H9 (cell line): ENCODE data around the gene ITPKC. TPM values are rescaled to one million over a fixed set of nuclear protein-coding genes. Genes with fewer than 3 reads are reported as not detected.

ENCODE experiments used
- DNase-seq: peaks from one replicate; pipeline ENCODE4 v3.0.0-alpha.2; 2017
- H2AFZ ChIP-seq: one replicate; pipeline ENCODE4 v1.6.1; 2013; ENCODE audit warnings: mild to moderate bottlenecking, low read length, control low read depth, moderate library complexity
- H2AK5ac ChIP-seq: 2 replicates; pipeline ENCODE4 v1.6.1; 2013; ENCODE audit warnings: low read length, control low read depth, mixed read lengths; ENCODE audit not compliant: insufficient read length
- H2BK120ac ChIP-seq: one replicate; pipeline ENCODE4 v1.6.1; 2013; ENCODE audit warnings: low read depth, mild to moderate bottlenecking, low read length, control low read depth, inconsistent platforms; ENCODE audit not compliant: poor library complexity, severe bottlenecking
- H2BK12ac ChIP-seq: 2 replicates; pipeline ENCODE4 v1.6.1; 2013; ENCODE audit warnings: low read length, control low read depth, mixed read lengths, low read depth; ENCODE audit not compliant: insufficient read length
- H2BK15ac ChIP-seq: 2 replicates; pipeline ENCODE4 v1.6.1; 2013; ENCODE audit warnings: low read depth, low read length, control low read depth
- H2BK20ac ChIP-seq: one replicate; pipeline ENCODE4 v1.6.1; 2013; ENCODE audit warnings: low read depth, mild to moderate bottlenecking, low read length, control low read depth, inconsistent platforms; ENCODE audit not compliant: poor library complexity, severe bottlenecking
- H2BK5ac ChIP-seq: 2 replicates; pipeline ENCODE4 v1.6.1; 2013; ENCODE audit warnings: low read length, control low read depth, mixed read lengths; ENCODE audit not compliant: insufficient read length
- H3K14ac ChIP-seq: 2 replicates; pipeline ENCODE4 v1.6.1; 2013; ENCODE audit warnings: low read length, control low read depth; ENCODE audit not compliant: insufficient read depth
- H3K18ac ChIP-seq: 2 replicates; pipeline ENCODE4 v1.6.1; 2013; ENCODE audit warnings: low read depth, mild to moderate bottlenecking, mixed read lengths, low read length, control low read depth; ENCODE audit not compliant: insufficient read length
- H3K23ac ChIP-seq: 2 replicates; pipeline ENCODE4 v1.6.1; 2013; ENCODE audit warnings: low read length, control low read depth, mixed read lengths, low read depth; ENCODE audit not compliant: insufficient read length
- H3K23me2 ChIP-seq: 2 replicates; pipeline ENCODE4 v1.6.1; 2013; ENCODE audit warnings: low read depth, mild to moderate bottlenecking, mixed read lengths, low read length, control low read depth; ENCODE audit not compliant: insufficient read length, poor library complexity, severe bottlenecking
- H3K27ac ChIP-seq: 2 replicates; pipeline ENCODE4 v1.5.1; 2013; ENCODE audit warnings: low read length, control low read depth, mixed read lengths, low read depth; ENCODE audit not compliant: insufficient read length
- H3K27me3 ChIP-seq: 2 replicates; pipeline ENCODE4 v1.6.1; 2013; ENCODE audit warnings: low read length, control low read depth, inconsistent platforms; ENCODE audit not compliant: insufficient read depth
- H3K4ac ChIP-seq: 2 replicates; pipeline ENCODE4 v1.6.1; 2013; ENCODE audit warnings: low read depth, mild to moderate bottlenecking, control low read depth, inconsistent platforms, low read length, moderate library complexity
- H3K4me1 ChIP-seq: 2 replicates; pipeline ENCODE4 v1.6.1; 2013; ENCODE audit warnings: low read length, control low read depth, inconsistent platforms; ENCODE audit not compliant: insufficient read depth
- H3K4me2 ChIP-seq: 2 replicates; pipeline ENCODE4 v1.6.1; 2013; ENCODE audit warnings: low read length, control low read depth, mixed read lengths; ENCODE audit not compliant: insufficient read length, insufficient read depth
- H3K56ac ChIP-seq: 2 replicates; pipeline ENCODE4 v1.6.1; 2013; ENCODE audit warnings: low read depth, mild to moderate bottlenecking, mixed read lengths, low read length, control low read depth; ENCODE audit not compliant: insufficient read length
- H3K79me1 ChIP-seq: 2 replicates; pipeline ENCODE4 v1.6.1; 2013; ENCODE audit warnings: low read depth, mild to moderate bottlenecking, moderate library complexity, low read length, control low read depth, inconsistent platforms; ENCODE audit not compliant: insufficient read depth, poor library complexity, severe bottlenecking
- H3K79me2 ChIP-seq: 2 replicates; pipeline ENCODE4 v1.6.1; 2013; ENCODE audit warnings: low read length, control low read depth, inconsistent platforms; ENCODE audit not compliant: insufficient read depth
- H3K9ac ChIP-seq: 2 replicates; pipeline ENCODE4 v1.6.1; 2013; ENCODE audit warnings: low read length, control low read depth, mixed read lengths; ENCODE audit not compliant: insufficient read length; ENCODE audit errors: extremely low read depth
- H3K9me3 ChIP-seq: one replicate; pipeline ENCODE4 v1.6.1; 2013; ENCODE audit warnings: low read depth, low read length, inconsistent platforms; ENCODE audit not compliant: control insufficient read depth
- H3T11ph ChIP-seq: one replicate; pipeline ENCODE4 v1.6.1; 2013; ENCODE audit warnings: mild to moderate bottlenecking, low read length, control low read depth, inconsistent platforms
- H4K20me1 ChIP-seq: one replicate; pipeline ENCODE4 v1.6.1; 2013; ENCODE audit not compliant: control insufficient read depth, insufficient read length, insufficient read depth
- H4K5ac ChIP-seq: 2 replicates; pipeline ENCODE4 v1.6.1; 2013; ENCODE audit warnings: low read depth, mild to moderate bottlenecking, mixed read lengths, low read length, control low read depth; ENCODE audit not compliant: insufficient read length
- H4K8ac ChIP-seq: replicated peaks from 2 replicates; pipeline ENCODE4 v1.6.1; 2013; ENCODE audit warnings: low read length, control low read depth, mixed read lengths, low read depth; ENCODE audit not compliant: insufficient read length
- H4K91ac ChIP-seq: 2 replicates; pipeline ENCODE4 v1.6.1; 2013; ENCODE audit warnings: low read depth, mild to moderate bottlenecking, moderate library complexity, mixed read lengths, low read length, control low read depth; ENCODE audit not compliant: insufficient read length
- H3K27ac Mint-ChIP-seq, 3 experiments: 2 replicates in 2 of 3; 3 replicates in 1 of 3; pipeline ENCODE4 v1.8.0; 2020 to 2021; ENCODE audit warnings: mixed read lengths in 3 of 3, mild to moderate bottlenecking in 1 of 3, moderate library complexity in 1 of 3
- H3K27me3 Mint-ChIP-seq: 2 replicates; pipeline ENCODE4 v1.8.0; 2021; ENCODE audit warnings: low read depth, mild to moderate bottlenecking, moderate library complexity, mixed read lengths
- H3K36me3 Mint-ChIP-seq, 3 experiments: 2 replicates in 2 of 3; 3 replicates in 1 of 3; pipeline ENCODE4 v1.8.0; 2020 to 2021; ENCODE audit warnings: low read depth in 3 of 3, mixed read lengths in 3 of 3; ENCODE audit not compliant: insufficient read depth in 1 of 3
- H3K4me1 Mint-ChIP-seq, 2 experiments: 2 replicates each; pipeline ENCODE4 v1.8.0; 2020; ENCODE audit warnings: mixed read lengths in 2 of 2
- H3K4me3 Mint-ChIP-seq, 2 experiments: 2 replicates in 1 of 2; 3 replicates in 1 of 2; pipeline ENCODE4 v1.8.0; 2020 to 2021; ENCODE audit warnings: mild to moderate bottlenecking in 2 of 2, mixed read lengths in 2 of 2, moderate library complexity in 1 of 2
- H3K9me3 Mint-ChIP-seq, 2 experiments: 2 replicates in 1 of 2; 3 replicates in 1 of 2; pipeline ENCODE4 v1.8.0; 2020; ENCODE audit warnings: mild to moderate bottlenecking in 2 of 2, mixed read lengths in 2 of 2, moderate library complexity in 1 of 2
- WGBS: extraction: QIAGEN DNeasy Blood & Tissue Kit; methylation state at CpG from one replicate; pipeline ENCODE4 v1.1.7; 2013; ENCODE audit warnings: missing lambda C conversion rate, low lambda C conversion rate, mixed read lengths; ENCODE audit not compliant: insufficient read length; ENCODE audit errors: extremely low coverage; 5-methylcytosine and 5-hydroxymethylcytosine counted together
- total RNA-seq: library from RNA; stranded (reverse); gene quantifications from 2 replicates; pipeline ENCODE4 v1.2.1, GENCODE V29; 2021
- TF ChIP-seq, protein P1 (sequence below): fragments of 200-600 bp; sonication (generic); conservative IDR thresholded peaks from 3 replicates; pipeline ENCODE4 v1.8.0; 2021; ENCODE audit warnings: antibody characterized with exemption, mild to moderate bottlenecking

ITPKC gene
- total RNA-seq, 1 experiment from 2014 or later, result 11.2 TPM

DNA sequence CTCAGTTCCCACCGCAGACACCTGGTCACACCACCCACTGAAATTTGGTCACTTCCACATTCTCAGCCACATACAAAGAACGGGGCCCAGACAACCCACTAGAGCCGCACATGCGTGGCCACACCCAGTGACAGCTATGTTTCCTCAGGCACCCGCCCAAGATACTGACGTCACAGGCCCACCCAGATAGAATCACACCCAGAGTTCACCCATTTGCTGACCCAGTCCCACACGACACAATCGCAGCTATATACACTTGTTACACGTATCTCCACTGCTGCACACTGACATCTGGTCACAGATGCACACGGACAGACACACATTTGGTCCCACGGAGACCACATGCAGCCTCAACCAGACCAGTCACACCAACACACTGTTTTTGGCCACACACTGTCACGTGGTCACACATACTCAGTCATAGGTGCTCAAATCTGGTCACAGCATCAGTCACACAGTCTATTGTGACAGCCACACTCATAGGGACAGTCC lies 29.3 kb upstream of the ITPKC start:
- H3T11ph ChIP-seq, result no peak overlapping the region
- no CpG with 5 or more reads among the region's 12 CpGs for WGBS
- Mint-ChIP-seq H3K27me3 (no peaks in the 10 kb centered on the region; the same call in 1 of the 2 replicates), H3K27ac (no peak overlapping the region), H3K36me3 (peaks cover 20 to 36% (median 34%) of the 10 kb centered on the region in 3 experiments; a peak in 6 of 7 replicates), H3K9me3 (no peaks in the 10 kb centered on the region), H3K4me3 (no peak overlapping the region), H3K4me1 (peaks cover 7 to 8% of the 10 kb centered on the region in 2 experiments)
- no peak overlapping the region for H2BK15ac ChIP-seq
- no peak overlapping the region for H3K14ac ChIP-seq
- H3K9ac ChIP-seq, result no peak overlapping the region
- no peaks in the 10 kb centered on the region for H3K4me1 ChIP-seq
- H3K23ac ChIP-seq, result no peak overlapping the region
- no peak overlapping the region for H2BK12ac ChIP-seq
- no peak overlapping the region for H4K5ac ChIP-seq
- H3K27ac ChIP-seq, result no peak overlapping the region
- no peak overlapping the region for H2BK120ac ChIP-seq
- H4K20me1 ChIP-seq, result peaks cover 9% of the 10 kb centered on the region
- H2AK5ac ChIP-seq, result no peak overlapping the region
- no peaks in the 10 kb centered on the region for H3K9me3 ChIP-seq
- H3K79me1 ChIP-seq, result no peaks in the 10 kb centered on the region
- H3K27me3 ChIP-seq, result no peaks in the 10 kb centered on the region
- H3K18ac ChIP-seq, result no peak overlapping the region
- no peak overlapping the region for H4K91ac ChIP-seq
- peaks cover 15% of the 10 kb centered on the region for H3K23me2 ChIP-seq
- H4K8ac ChIP-seq, result no peak overlapping the region
- H2BK5ac ChIP-seq, result no peak overlapping the region
- no peak overlapping the region for H3K4ac ChIP-seq
- no peak overlapping the region for H2BK20ac ChIP-seq
- TF ChIP-seq, protein P1, sequence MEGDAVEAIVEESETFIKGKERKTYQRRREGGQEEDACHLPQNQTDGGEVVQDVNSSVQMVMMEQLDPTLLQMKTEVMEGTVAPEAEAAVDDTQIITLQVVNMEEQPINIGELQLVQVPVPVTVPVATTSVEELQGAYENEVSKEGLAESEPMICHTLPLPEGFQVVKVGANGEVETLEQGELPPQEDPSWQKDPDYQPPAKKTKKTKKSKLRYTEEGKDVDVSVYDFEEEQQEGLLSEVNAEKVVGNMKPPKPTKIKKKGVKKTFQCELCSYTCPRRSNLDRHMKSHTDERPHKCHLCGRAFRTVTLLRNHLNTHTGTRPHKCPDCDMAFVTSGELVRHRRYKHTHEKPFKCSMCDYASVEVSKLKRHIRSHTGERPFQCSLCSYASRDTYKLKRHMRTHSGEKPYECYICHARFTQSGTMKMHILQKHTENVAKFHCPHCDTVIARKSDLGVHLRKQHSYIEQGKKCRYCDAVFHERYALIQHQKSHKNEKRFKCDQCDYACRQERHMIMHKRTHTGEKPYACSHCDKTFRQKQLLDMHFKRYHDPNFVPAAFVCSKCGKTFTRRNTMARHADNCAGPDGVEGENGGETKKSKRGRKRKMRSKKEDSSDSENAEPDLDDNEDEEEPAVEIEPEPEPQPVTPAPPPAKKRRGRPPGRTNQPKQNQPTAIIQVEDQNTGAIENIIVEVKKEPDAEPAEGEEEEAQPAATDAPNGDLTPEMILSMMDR, result no peak
- H3K56ac ChIP-seq, result no peak overlapping the region
- no peaks in the 10 kb centered on the region for H3K79me2 ChIP-seq
- no peak for DNase-seq
- no peak overlapping the region for H3K4me2 ChIP-seq
- H2AFZ ChIP-seq, result no peak overlapping the region
